SK-N-MC (cell line): ENCODE measurements around the gene C10orf62.

Source experiments
- EZH2 ChIP-seq: fragments of 200-600 bp; sonication (generic); IDR thresholded peaks from one replicate; pipeline ENCODE4 v1.6.1; 2017; ENCODE audit warnings: antibody characterized with exemption
- POLR2AphosphoS5 ChIP-seq: IDR thresholded peaks from 2 replicates; pipeline ENCODE4 v1.6.1; 2012; ENCODE audit warnings: mild to moderate bottlenecking, low read depth, low read length, borderline replicate concordance

GRCh38 chr10:97618285-97618684 lies 28.8 kb downstream of the C10orf62 start:
- TF ChIP-seq EZH2, result no peak
- TF ChIP-seq POLR2AphosphoS5, result no peak
